Activated T-helper 2 cell treated with anti-CD3 and anti-CD28 coated beads, Interferon-gamma antibody, Interleukin-2, Interleukin-4, amounts not matched to agents 10 μg/mL and 5 μg/mL and 100 μg/mL, durations not matched to agents 14 hours and 24 hours and 36 hours (primary cell): Measurements from ENCODE around the gene EVA1A. TPM values are rescaled to one million over a fixed set of nuclear protein-coding genes. Genes with fewer than 3 reads are reported as not detected.

ENCODE experiments used
- DNase-seq: peaks from one replicate; pipeline ENCODE4 v3.0.0; 2021; ENCODE audit warnings: low spot score
- H3K27ac Mint-ChIP-seq: one replicate; pipeline ENCODE4 v1.8.0; 2021; ENCODE audit warnings: mixed read lengths
- H3K27me3 Mint-ChIP-seq: one replicate; pipeline ENCODE4 v1.8.0; 2021; ENCODE audit warnings: low read depth, mixed read lengths
- H3K36me3 Mint-ChIP-seq: one replicate; pipeline ENCODE4 v1.8.0; 2021; ENCODE audit warnings: low read depth, mixed read lengths
- H3K4me1 Mint-ChIP-seq: one replicate; pipeline ENCODE4 v1.8.0; 2021; ENCODE audit warnings: low read depth, mixed read lengths
- H3K4me3 Mint-ChIP-seq: one replicate; pipeline ENCODE4 v1.8.0; 2021; ENCODE audit warnings: low read depth, mild to moderate bottlenecking, moderate library complexity, mixed read lengths
- H3K9me3 Mint-ChIP-seq: one replicate; pipeline ENCODE4 v1.8.0; 2021; ENCODE audit warnings: mixed read lengths
- intact Hi-C: fragments of 100-400 bp; cut with micrococcal nuclease; formaldehyde crosslinking; loops from one replicate; pipeline ENCODE4 v1.15.1; 2023
- total RNA-seq: library from RNA; stranded (reverse); gene quantifications from 2 replicates; pipeline ENCODE4 v1.2.3, GENCODE V29; 2022

The EVA1A gene
- total RNA-seq, 1 donor from 2014 or later, result not detected

- no peak overlapping the region for H3K27ac Mint-ChIP-seq
- peaks cover 3% of the 10 kb centered on the region for H3K4me1 Mint-ChIP-seq
- H3K9me3 Mint-ChIP-seq, result no peaks in the 10 kb centered on the region
- H3K36me3 Mint-ChIP-seq, result no peaks in the 10 kb centered on the region
- no peak overlapping the region for H3K4me3 Mint-ChIP-seq
- no peak for DNase-seq
- intact Hi-C loops, result no loop called here
- peaks cover 26% of the 10 kb centered on the region for H3K27me3 Mint-ChIP-seq
These were observed 36.3 kb downstream of the EVA1A start for GRCh38 chr2:75524276-75524911.

GRCh38 chr2:75523313-75524275, 37.1 kb downstream of the EVA1A start:
- H3K4me1 Mint-ChIP-seq, result peaks cover 3% of the 10 kb centered on the region
- H3K4me3 Mint-ChIP-seq, result no peak overlapping the region
- H3K9me3 Mint-ChIP-seq, result no peaks in the 10 kb centered on the region
- H3K27me3 Mint-ChIP-seq, result peaks cover 26% of the 10 kb centered on the region
- DNase-seq, result no peak
- no peak overlapping the region for H3K27ac Mint-ChIP-seq
- intact Hi-C loops, result no loop called here
- no peaks in the 10 kb centered on the region for H3K36me3 Mint-ChIP-seq

GRCh38 chr2:75522543-75523312, 38.0 kb downstream of the EVA1A start:
- H3K36me3 Mint-ChIP-seq, result no peaks in the 10 kb centered on the region

GRCh38 chr2:75521225-75521872, 39.4 kb downstream of the EVA1A start:
- no peak for DNase-seq
- H3K9me3 Mint-ChIP-seq, result no peaks in the 10 kb centered on the region
- H3K27ac Mint-ChIP-seq, result no peak overlapping the region
- intact Hi-C loops, result no loop called here
- H3K36me3 Mint-ChIP-seq, result no peaks in the 10 kb centered on the region
- H3K4me1 Mint-ChIP-seq, result peaks cover 3% of the 10 kb centered on the region
- peaks cover 24% of the 10 kb centered on the region for H3K27me3 Mint-ChIP-seq
- no peak overlapping the region for H3K4me3 Mint-ChIP-seq

More at GRCh38 chr2:75522543-75523312, 38.0 kb downstream of the EVA1A start:
- intact Hi-C loops, result no loop called here
- Mint-ChIP-seq H3K27me3 (peaks cover 24% of the 10 kb centered on the region), H3K4me1 (peaks cover 3% of the 10 kb centered on the region), H3K27ac (no peak overlapping the region), H3K9me3 (no peaks in the 10 kb centered on the region), H3K4me3 (no peak overlapping the region)
- no peak for DNase-seq

- no peaks in the 10 kb centered on the region for H3K36me3 Mint-ChIP-seq
- intact Hi-C loops, result no loop called here
- H3K4me1 Mint-ChIP-seq, result peaks cover 3% of the 10 kb centered on the region
- H3K27ac Mint-ChIP-seq, result no peak overlapping the region
- no peak overlapping the region for H3K4me3 Mint-ChIP-seq
- no peaks in the 10 kb centered on the region for H3K9me3 Mint-ChIP-seq
- peaks cover 26% of the 10 kb centered on the region for H3K27me3 Mint-ChIP-seq
- no peak for DNase-seq
These were observed 40.9 kb downstream of the EVA1A start for GRCh38 chr2:75519843-75520242.

GRCh38 chr2:75518638-75519465, 41.9 kb downstream of the EVA1A start:
- Mint-ChIP-seq H3K36me3 (no peaks in the 10 kb centered on the region), H3K9me3 (no peaks in the 10 kb centered on the region), H3K27ac (no peak overlapping the region), H3K4me1 (peaks cover 3% of the 10 kb centered on the region), H3K27me3 (peaks cover 26% of the 10 kb centered on the region), H3K4me3 (no peak overlapping the region)
- no peak for DNase-seq
- intact Hi-C loops, result no loop called here

GRCh38 chr2:75517547-75518230, 43.0 kb downstream of the EVA1A start:
- intact Hi-C loops, result no loop called here
- Mint-ChIP-seq H3K9me3 (peaks cover 4% of the 10 kb centered on the region), H3K27ac (no peak overlapping the region), H3K27me3 (peaks cover 28% of the 10 kb centered on the region), H3K4me3 (no peak overlapping the region), H3K4me1 (no peaks in the 10 kb centered on the region), H3K36me3 (no peaks in the 10 kb centered on the region)
- DNase-seq, result no peak

- Mint-ChIP-seq H3K36me3 (no peaks in the 10 kb centered on the region), H3K4me3 (no peak overlapping the region), H3K27me3 (peaks cover 27% of the 10 kb centered on the region), H3K9me3 (peaks cover 14% of the 10 kb centered on the region), H3K4me1 (no peaks in the 10 kb centered on the region), H3K27ac (no peak overlapping the region)
- DNase-seq, result no peak
- intact Hi-C loops, result no loop called here
These were observed 44.1 kb downstream of the EVA1A start for GRCh38 chr2:75516378-75517360.

GRCh38 chr2:75515584-75516368, 45.0 kb downstream of the EVA1A start:
- Mint-ChIP-seq H3K4me1 (no peaks in the 10 kb centered on the region), H3K27ac (no peak overlapping the region), H3K4me3 (no peak overlapping the region), H3K36me3 (no peaks in the 10 kb centered on the region), H3K27me3 (peaks cover 21% of the 10 kb centered on the region), H3K9me3 (peaks cover 15% of the 10 kb centered on the region)
- DNase-seq, result no peak
- intact Hi-C loops, result no loop called here

- DNase-seq, result no peak
- no peaks in the 10 kb centered on the region for H3K4me1 Mint-ChIP-seq
- intact Hi-C loops, result no loop called here
- no peaks in the 10 kb centered on the region for H3K36me3 Mint-ChIP-seq
- peaks cover 18% of the 10 kb centered on the region for H3K9me3 Mint-ChIP-seq
- peaks cover 10% of the 10 kb centered on the region for H3K27me3 Mint-ChIP-seq
- H3K4me3 Mint-ChIP-seq, result no peak overlapping the region
- no peak overlapping the region for H3K27ac Mint-ChIP-seq
These were observed 47.0 kb downstream of the EVA1A start for GRCh38 chr2:75513616-75514170.
